Subcutaneous adipose tissue (tissue), 4 donors: ENCODE results near the gene PPP1R18. TPM values are rescaled to one million over a fixed set of nuclear protein-coding genes. Genes with fewer than 3 reads are reported as not detected.

ENCODE experiments used
- total RNA-seq, 4 donors: library from RNA; depleted of rRNA; stranded (reverse); fragments of >200 nt; gene quantifications; one replicate each; pipeline ENCODE4 v1.1.0, GENCODE V29; 2016
- TF ChIP-seq, protein P1 (sequence below): fragments of 450-650 bp; IDR thresholded peaks from one replicate; pipeline ENCODE4 v1.5.1; 2016; ENCODE audit warnings: low read depth, mild to moderate bottlenecking, control low read depth, antibody characterized with exemption, moderate library complexity

The PPP1R18 gene
- total RNA-seq, 4 donors from 2014 or later = 29.2 to 43.9 (median 40.0) TPM

DNA sequence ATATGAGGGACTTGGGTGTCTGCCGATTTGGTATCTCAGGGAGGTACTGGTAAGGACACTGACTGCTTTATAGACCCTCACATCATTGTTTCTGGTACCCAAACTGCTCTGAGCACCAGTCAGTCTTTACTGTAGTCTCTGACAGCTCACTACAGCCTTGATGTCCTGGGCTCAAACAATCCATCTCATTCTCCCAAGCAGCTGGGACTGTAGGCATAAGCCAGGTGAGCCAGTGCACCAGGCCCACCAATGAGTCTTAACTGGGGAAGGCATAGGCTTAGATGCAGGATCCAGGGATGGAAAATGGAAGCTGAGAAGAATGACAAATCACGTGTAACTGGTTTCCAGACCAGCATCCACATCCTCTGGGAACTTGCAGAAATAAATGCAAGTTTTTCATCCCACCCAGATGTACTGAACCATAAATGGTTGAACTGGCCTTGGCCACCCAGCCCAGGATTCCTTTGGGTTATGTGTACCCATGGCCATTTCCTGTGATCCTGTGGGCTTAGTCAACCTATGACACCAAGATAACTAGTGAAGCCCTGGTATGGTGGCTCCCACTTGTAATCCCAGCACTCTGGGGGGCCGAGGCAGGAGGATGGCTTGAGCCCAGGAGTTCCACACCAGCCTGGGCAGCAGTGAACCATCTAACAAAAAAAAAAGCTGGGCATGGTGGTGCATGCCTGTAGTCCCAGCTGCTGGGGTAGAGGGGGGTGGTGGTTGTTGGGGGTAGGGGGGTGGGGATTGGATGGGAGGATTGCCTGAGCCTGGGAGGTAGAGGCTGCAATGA lies 39.5 kb upstream of the PPP1R18 start:
- TF ChIP-seq, protein P1, sequence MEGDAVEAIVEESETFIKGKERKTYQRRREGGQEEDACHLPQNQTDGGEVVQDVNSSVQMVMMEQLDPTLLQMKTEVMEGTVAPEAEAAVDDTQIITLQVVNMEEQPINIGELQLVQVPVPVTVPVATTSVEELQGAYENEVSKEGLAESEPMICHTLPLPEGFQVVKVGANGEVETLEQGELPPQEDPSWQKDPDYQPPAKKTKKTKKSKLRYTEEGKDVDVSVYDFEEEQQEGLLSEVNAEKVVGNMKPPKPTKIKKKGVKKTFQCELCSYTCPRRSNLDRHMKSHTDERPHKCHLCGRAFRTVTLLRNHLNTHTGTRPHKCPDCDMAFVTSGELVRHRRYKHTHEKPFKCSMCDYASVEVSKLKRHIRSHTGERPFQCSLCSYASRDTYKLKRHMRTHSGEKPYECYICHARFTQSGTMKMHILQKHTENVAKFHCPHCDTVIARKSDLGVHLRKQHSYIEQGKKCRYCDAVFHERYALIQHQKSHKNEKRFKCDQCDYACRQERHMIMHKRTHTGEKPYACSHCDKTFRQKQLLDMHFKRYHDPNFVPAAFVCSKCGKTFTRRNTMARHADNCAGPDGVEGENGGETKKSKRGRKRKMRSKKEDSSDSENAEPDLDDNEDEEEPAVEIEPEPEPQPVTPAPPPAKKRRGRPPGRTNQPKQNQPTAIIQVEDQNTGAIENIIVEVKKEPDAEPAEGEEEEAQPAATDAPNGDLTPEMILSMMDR = no peak

DNA sequence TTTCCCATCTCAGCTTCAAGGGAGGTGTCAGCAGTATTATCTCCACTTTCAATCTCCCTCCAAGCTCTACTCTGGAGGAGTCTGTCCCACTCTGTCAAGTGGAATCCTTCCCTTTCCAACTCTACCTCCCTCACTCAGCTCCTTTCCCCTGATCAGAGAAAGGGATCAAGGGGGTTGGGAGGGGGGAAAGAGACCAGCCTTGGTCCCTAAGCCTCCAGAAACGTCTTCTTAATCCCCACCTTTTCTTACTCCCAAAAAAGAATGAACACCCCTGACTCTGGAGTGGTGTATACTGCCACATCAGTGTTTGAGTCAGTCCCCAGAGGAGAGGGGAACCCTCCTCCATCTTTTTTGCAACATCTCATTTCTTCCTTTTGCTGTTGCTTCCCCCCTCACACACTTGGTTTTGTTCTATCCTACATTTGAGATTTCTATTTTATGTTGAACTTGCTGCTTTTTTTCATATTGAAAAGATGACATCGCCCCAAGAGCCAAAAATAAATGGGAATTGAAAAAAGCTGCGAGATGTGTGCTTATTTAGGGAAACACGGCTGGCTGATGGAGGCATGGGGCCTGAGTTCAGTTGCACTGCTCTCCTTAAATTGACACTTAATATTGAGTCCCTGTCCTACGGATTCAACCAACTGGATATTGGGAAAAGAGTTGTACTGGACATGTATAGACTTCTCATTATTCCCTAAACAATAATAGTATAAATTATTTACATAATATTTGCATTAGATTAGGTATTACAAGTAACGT lies 38.6 kb upstream of the PPP1R18 start:
- TF ChIP-seq, protein P1 = no peak

DNA sequence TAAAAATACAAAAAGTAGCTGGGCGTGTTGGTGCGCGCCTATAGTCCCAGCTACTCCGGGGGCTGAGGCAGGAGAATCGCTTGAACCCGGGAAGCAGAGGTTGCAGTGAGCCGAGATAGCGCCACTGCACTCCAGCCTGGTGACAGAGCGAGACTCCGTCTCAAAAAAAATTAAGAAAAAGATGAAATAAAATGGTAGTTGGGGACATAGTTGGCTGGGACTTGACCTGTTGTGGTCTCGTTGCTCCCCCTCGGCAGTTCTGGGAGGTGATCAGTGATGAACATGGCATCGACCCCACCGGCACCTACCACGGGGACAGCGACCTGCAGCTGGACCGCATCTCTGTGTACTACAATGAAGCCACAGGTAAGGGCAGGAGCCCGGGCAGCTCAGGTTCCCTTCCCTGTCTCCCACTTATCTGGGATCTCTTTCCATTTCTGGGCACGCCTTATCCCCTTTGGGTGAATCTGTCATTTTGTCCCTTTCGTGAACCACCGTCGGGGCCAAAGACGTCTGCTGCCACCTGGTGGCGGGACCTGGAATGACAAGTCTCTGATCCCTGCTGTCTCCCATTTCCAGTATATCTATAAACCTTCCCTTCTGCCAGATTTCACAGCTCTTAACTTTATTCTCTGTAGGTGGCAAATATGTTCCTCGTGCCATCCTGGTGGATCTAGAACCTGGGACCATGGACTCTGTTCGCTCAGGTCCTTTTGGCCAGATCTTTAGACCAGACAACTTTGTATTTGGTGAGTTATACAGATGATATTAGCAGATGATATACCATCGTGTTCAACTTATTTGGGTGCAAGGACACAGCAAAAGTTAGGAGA lies 36.1 kb upstream of the PPP1R18 start:
- TF ChIP-seq, protein P1 = no peak

DNA sequence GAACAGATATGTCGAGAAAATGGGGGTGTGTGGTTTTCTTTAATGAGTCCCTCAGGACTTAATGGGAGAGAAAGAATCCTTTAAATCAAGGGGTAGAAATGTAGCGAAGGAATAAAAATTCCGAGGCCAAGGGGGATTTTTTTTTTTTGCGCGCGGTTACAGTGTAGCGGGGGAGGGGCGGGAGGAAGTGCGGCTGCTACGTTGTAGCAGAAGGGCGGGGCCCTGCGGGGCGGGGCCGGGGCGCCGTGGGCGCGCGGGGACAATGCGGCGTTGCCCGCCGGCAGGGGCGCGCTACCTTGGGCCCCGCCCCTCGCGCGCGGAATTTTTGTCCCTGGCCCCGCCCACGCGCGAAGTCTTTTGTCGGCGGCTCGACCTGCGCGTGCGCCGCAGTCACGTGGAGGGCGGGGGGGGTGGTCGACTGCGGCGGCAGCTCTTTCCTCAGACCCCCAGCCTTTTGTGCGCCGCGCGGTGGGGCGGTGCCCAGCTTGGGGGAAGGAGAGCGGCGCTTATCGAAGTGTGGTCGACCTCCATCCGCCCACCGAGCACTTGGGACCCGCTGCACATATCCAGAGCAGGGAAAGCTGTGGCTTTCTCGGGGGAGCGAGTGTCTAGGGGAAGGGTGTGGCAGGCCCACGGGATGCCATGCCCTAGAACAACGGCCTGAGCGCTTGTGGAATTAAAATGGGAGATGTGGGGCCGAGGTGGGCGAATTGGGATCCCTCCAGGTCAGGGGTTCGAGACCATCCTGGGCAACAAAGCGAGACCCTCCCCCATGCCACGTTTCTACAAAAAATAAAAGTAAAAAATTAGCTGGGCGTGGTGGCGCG lies 35.0 kb upstream of the PPP1R18 start:
- TF ChIP-seq, protein P1 = no peak

DNA sequence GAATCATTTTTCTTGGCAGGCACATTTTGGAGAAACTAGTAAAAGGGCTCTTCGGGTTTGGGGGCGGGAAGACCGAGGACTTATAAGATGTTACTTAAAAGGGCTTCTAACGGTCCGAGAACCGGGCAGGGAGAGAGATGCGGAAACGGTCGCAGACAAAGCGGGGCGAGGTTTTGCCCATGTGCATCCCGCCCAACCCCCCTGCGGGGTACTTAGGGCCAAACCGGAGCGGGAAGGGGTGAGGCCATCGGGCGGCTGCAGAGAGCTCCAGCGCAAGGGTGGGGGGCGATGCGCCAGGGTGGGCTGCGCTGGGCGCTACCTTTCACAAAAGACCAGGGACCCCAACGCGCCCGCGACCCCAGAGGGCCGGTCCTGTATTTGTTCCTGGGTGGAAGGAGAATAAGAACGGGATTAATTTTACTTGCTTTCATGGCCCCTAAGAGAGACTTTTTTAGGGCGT lies 34.3 kb upstream of the PPP1R18 start:
- TF ChIP-seq, protein P1 = no peak

DNA sequence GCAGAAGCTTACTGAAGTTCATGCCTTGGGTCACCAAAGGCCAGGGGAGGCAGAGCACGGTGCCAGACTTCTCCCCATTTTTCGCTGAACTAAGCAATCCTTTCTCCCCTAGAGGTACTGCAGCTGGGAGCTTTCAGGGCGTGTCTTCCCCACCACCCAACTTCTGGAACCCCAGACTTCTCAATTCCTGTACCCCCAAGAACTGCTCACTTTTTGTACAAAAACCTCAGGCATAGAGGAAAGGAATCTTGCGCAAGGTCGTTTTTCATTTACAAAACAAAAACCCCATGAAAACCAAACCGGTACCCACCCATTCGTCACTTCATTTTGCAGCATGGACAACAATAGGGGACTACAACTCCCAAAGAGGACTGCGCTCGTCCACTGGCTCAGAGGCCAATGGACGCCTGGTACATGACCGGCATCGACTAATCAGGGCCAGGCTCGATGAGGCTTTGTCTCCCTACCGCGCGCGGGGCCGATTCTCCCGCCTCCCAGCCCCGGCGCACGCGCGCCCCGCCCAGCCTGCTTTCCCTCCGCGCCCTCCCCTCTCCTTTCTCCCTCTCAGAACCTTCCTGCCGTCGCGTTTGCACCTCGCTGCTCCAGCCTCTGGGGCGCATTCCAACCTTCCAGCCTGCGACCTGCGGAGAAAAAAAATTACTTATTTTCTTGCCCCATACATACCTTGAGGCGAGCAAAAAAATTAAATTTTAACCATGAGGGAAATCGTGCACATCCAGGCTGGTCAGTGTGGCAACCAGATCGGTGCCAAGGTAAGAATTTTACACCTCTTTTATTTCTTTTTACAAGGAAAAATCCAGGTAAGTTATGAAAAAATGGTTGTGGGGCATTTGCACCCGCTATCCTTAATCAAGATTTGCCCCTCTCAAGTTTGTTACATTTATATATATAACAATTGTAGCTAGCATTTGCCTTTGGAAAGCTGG lies 33.6 kb upstream of the PPP1R18 start, which contains the start of gene TUBB:
Gene TUBB (plus strand): TSS at position 562 of the 947 bp plus-strand sequence. CDS start 155 bp downstream, at position 717.
- TF ChIP-seq, protein P1 = no peak
